ENCODE data around the gene DOCK9. TPM values are rescaled to one million over a fixed set of nuclear protein-coding genes. Genes with fewer than 3 reads are reported as not detected.

Gene DOCK9
- total RNA-seq, 4 donors from 2014 or later: 94.7 to 240 (median 150) TPM

GRCh38 chr13:98798849-98799645 is 178.8 kb downstream of the DOCK9 start:
- TF ChIP-seq POLR2A (IDR thresholded peaks at IDR 0.05) (no peak), CTCF (IDR thresholded peaks at IDR 0.05) (no peak)
- peaks cover 0 to 14% (median 0%) of the 10 kb centered on the region in 3 donors for H3K4me1 ChIP-seq
- WGBS, 2 donors: 74 to 79% methylated on average over 5 of the region's 5 CpGs
- no peaks in the 10 kb centered on the region for H3K9me3 ChIP-seq
- no peaks in the 10 kb centered on the region for H3K27me3 ChIP-seq
- DNase-seq: no peak
- peaks cover 8 to 97% (median 18%) of the 10 kb centered on the region in 3 donors for H3K36me3 ChIP-seq
- H3K4me3 ChIP-seq: no peak overlapping the region
- H3K27ac ChIP-seq: no peak overlapping the region
- intact Hi-C loops (cut with DNase I): no loop called here

DNA sequence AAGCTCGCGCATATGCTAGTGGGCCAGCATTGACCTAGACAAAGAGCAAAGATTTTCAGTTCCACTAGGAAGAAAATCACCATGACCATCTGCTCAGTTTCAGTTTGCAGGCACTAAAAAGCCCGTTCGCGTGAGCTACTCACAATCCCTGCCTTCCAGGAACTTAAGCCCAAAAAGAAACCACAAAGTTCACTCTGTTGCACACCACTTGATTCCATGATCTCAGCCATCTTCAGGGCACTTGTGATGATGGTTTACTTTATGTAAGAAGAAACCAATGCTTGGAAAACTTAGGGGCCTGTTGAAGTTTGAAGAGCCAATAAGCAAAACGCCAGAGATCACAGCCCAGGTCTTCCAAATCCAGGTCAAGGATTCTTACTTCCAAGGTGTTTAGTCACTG is 180.4 kb downstream of the DOCK9 start:
- TF ChIP-seq CTCF (IDR thresholded peaks at IDR 0.05) (no peak), POLR2A (IDR thresholded peaks at IDR 0.05) (no peak)
- peaks cover 8 to 97% (median 22%) of the 10 kb centered on the region in 3 donors for H3K36me3 ChIP-seq
- intact Hi-C loops (cut with DNase I): no loop called here
- DNase-seq: no peak
- H3K27me3 ChIP-seq: no peaks in the 10 kb centered on the region
- WGBS, 2 donors: 88 to 92% methylated on average over 6 of the region's 6 CpGs
- H3K4me3 ChIP-seq: no peak overlapping the region
- H3K9me3 ChIP-seq: no peaks in the 10 kb centered on the region
- H3K27ac ChIP-seq: no peak overlapping the region
- peaks cover 0 to 3% (median 0%) of the 10 kb centered on the region in 3 donors for H3K4me1 ChIP-seq

DNA sequence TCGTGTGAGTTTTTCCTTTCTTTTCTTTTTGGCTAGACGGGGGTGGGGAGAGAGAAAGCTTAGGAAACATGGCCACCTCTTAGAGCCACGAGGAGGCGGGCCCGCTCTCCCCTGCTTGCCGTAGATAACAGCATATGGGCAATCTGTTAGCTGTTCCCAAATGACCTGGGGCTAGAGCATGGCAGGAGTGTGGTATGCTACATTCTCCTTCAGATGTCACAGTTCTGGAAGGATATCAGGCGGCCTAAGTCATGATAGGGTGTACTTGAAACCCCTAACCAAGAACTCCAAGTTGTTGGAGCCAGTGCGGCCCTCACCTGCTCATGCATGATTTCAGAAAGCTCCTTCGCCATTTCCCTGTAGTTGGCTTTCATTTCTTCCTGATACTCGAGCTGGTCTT is 181.1 kb downstream of the DOCK9 start:
- 83 to 88% methylated on average over 9 to 10 of the region's 10 CpGs for WGBS, 2 donors
- intact Hi-C loops (cut with DNase I): no loop called here

GRCh38 chr13:98796191-98796590 is 181.7 kb downstream of the DOCK9 start:
- TF ChIP-seq CTCF (IDR thresholded peaks at IDR 0.05): no peak
- no peak for TF ChIP-seq POLR2A (IDR thresholded peaks at IDR 0.05)
- no peak for DNase-seq
- H3K36me3 ChIP-seq: peaks cover 8 to 93% (median 22%) of the 10 kb centered on the region in 3 donors
- H3K27me3 ChIP-seq: no peaks in the 10 kb centered on the region
- H3K27ac ChIP-seq: no peak overlapping the region
- H3K9me3 ChIP-seq: no peaks in the 10 kb centered on the region
- intact Hi-C loops (cut with DNase I): no loop called here
- H3K4me3 ChIP-seq: no peak overlapping the region
- peaks cover 0 to 3% (median 0%) of the 10 kb centered on the region in 3 donors for H3K4me1 ChIP-seq
- WGBS, 2 donors: 76 to 90% methylated on average over 4 to 5 of the region's 5 CpGs

More for the DNA sequence above, 181.1 kb downstream of the DOCK9 start:
- Histone ChIP-seq H3K4me3 (no peak overlapping the region), H3K4me1 (peaks cover 0 to 3% (median 0%) of the 10 kb centered on the region in 3 donors), H3K9me3 (no peaks in the 10 kb centered on the region), H3K27me3 (no peaks in the 10 kb centered on the region), H3K36me3 (peaks cover 8 to 97% (median 22%) of the 10 kb centered on the region in 3 donors), H3K27ac (no peak overlapping the region)
- DNase-seq: no peak
- TF ChIP-seq POLR2A (IDR thresholded peaks at IDR 0.05) (no peak), CTCF (IDR thresholded peaks at IDR 0.05) (no peak)

DNA sequence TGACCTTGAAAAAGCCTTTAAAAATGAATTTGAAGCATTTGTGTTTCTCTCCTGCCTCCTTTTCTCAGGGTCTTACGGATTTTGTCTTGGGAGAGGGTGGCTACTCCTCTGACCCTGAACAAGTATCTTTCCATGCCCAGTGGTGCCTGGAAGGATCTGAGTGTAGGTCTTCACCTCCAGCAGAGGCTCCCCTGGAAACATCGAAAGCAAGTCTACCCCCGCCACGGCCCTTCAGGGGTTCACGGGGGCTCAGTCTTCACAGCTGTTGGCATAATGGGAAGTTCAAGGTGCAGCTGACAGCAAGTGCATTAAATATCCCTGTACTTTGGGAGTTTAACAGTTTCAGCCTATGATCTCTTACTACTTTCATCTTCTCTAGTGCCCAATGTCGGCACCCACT is 182.6 kb downstream of the DOCK9 start:
- intact Hi-C loops (cut with DNase I): no loop called here
- 95 to 100% methylated on average over 2 to 6 of the region's 6 CpGs for WGBS, 2 donors
- Histone ChIP-seq H3K36me3 (peaks cover 8 to 84% (median 22%) of the 10 kb centered on the region in 3 donors), H3K27me3 (no peaks in the 10 kb centered on the region), H3K4me1 (peaks cover 0 to 3% (median 0%) of the 10 kb centered on the region in 3 donors), H3K9me3 (no peaks in the 10 kb centered on the region), H3K27ac (no peak overlapping the region), H3K4me3 (no peak overlapping the region)
- DNase-seq: no peak
- TF ChIP-seq POLR2A (IDR thresholded peaks at IDR 0.05) (no peak), CTCF (IDR thresholded peaks at IDR 0.05) (no peak)

Measured in esophagus squamous epithelium (tissue), 5 donors.